ENCODE measurements around the gene SLC35F3.

DNA sequence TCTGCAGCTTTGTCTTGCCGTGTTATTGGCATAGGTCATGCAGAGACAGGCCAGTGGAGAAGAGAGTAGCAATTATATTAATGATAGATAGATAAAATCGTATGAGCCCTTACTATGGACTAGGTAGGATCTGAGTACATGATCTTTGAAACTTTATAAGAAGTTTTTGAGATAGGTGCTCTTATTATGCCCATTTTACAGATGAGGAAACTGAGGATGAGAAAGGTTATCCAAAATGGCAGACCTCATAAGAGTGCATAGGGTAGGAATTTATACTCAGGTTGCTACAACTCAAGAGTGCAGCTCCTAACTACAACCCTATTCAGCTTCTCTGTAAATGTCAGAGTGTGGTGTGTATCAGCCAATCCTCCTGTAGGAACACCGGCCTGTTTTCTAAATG is 89.6 kb downstream of the SLC35F3 start:
- no peak for TF ChIP-seq POLR2A (IDR thresholded peaks at IDR 0.05)
- TF ChIP-seq, protein P1, sequence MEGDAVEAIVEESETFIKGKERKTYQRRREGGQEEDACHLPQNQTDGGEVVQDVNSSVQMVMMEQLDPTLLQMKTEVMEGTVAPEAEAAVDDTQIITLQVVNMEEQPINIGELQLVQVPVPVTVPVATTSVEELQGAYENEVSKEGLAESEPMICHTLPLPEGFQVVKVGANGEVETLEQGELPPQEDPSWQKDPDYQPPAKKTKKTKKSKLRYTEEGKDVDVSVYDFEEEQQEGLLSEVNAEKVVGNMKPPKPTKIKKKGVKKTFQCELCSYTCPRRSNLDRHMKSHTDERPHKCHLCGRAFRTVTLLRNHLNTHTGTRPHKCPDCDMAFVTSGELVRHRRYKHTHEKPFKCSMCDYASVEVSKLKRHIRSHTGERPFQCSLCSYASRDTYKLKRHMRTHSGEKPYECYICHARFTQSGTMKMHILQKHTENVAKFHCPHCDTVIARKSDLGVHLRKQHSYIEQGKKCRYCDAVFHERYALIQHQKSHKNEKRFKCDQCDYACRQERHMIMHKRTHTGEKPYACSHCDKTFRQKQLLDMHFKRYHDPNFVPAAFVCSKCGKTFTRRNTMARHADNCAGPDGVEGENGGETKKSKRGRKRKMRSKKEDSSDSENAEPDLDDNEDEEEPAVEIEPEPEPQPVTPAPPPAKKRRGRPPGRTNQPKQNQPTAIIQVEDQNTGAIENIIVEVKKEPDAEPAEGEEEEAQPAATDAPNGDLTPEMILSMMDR (IDR thresholded peaks at IDR 0.05 in 4 of 5, conservative IDR thresholded peaks at IDR 0.05 in 1 of 5), result no peak
